ENCODE measurements around the gene SNX6.

- TF ChIP-seq POLR2A (IDR thresholded peaks at IDR 0.05): no peak
- no peak for TF ChIP-seq CTCF (IDR thresholded peaks at IDR 0.05)
Observed at GRCh38 chr14:34536951-34537676, 92.8 kb downstream of the SNX6 start.
